ENCODE measurements around the gene SLC25A30. TPM values are rescaled to one million over a fixed set of nuclear protein-coding genes. Genes with fewer than 3 reads are reported as not detected.

SLC25A30 gene
- total and polyA plus RNA-seq, 2 donors (not counting 1 experiment from before 2014, with no cell fraction given), result 11.2 to 16.9 TPM

GRCh38 chr13:45410466-45410865 is 7.7 kb downstream of the SLC25A30 start:
- ATAC-seq (ENCODE audit: low read depth) (no peak), DNase-seq (no peak)
- no peak overlapping the region for H3K4me2 ChIP-seq (replicated peaks; ENCODE audit: low read depth, low read length, poor library complexity, severe bottlenecking)
- no peak overlapping the region for H3K4me3 Mint-ChIP-seq
- intact Hi-C loops (cut with micrococcal nuclease), result no loop called here
- H3K4me1 ChIP-seq (ENCODE audit: control insufficient read depth in 2 of 2, insufficient read depth in 2 of 2, low read length in 2 of 2), result peaks cover 0 to 5% of the 10 kb centered on the region in 2 donors
- H3K9me3 ChIP-seq (ENCODE audit: control extremely low read depth in 1 of 3, control insufficient read depth in 2 of 3, insufficient read depth in 1 of 3, low read length in 2 of 3), result no peaks in the 10 kb centered on the region
- H3K4me1 Mint-ChIP-seq, result peaks cover 16% of the 10 kb centered on the region
- TF ChIP-seq EZH2 (IDR thresholded peaks at IDR 0.05; ENCODE audit: borderline replicate concordance, insufficient read depth, low read depth, low read length, poor library complexity, severe bottlenecking), result no peak
- TF ChIP-seq, protein P1, sequence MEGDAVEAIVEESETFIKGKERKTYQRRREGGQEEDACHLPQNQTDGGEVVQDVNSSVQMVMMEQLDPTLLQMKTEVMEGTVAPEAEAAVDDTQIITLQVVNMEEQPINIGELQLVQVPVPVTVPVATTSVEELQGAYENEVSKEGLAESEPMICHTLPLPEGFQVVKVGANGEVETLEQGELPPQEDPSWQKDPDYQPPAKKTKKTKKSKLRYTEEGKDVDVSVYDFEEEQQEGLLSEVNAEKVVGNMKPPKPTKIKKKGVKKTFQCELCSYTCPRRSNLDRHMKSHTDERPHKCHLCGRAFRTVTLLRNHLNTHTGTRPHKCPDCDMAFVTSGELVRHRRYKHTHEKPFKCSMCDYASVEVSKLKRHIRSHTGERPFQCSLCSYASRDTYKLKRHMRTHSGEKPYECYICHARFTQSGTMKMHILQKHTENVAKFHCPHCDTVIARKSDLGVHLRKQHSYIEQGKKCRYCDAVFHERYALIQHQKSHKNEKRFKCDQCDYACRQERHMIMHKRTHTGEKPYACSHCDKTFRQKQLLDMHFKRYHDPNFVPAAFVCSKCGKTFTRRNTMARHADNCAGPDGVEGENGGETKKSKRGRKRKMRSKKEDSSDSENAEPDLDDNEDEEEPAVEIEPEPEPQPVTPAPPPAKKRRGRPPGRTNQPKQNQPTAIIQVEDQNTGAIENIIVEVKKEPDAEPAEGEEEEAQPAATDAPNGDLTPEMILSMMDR (IDR thresholded peaks at IDR 0.05), result no peak
- H3K9ac ChIP-seq (ENCODE audit: low read length), result no peak overlapping the region
- no peak overlapping the region for H3K27ac ChIP-seq (ENCODE audit: low read length in 2 of 2)
- H2AFZ ChIP-seq (ENCODE audit: insufficient read depth, low read depth, low read length, poor library complexity, severe bottlenecking), result no peak overlapping the region
- no peaks in the 10 kb centered on the region for H3K27me3 ChIP-seq (replicated peaks in 1 of 4; ENCODE audit: control extremely low read depth in 1 of 4, control insufficient read depth in 3 of 4, insufficient read depth in 4 of 4, low read length in 3 of 4)
- CTCF ChIA-PET, result interaction anchor here (1.0 kb wide), 1 partner anchor 54 kb away, joined by 4 read pairs; the partner anchor contains the start of gene COG3
- H3K79me2 ChIP-seq (ENCODE audit: control insufficient read depth, insufficient read depth, low read length), result peaks cover 55% of the 10 kb centered on the region
- peaks cover 33% of the 10 kb centered on the region for H4K20me1 ChIP-seq (ENCODE audit: control insufficient read depth, insufficient read depth, low read length, poor library complexity, severe bottlenecking)
- no peaks in the 10 kb centered on the region for H3K9me3 Mint-ChIP-seq (ENCODE audit: insufficient read depth)
- POLR2A ChIA-PET, result no interaction called here
- H3K27me3 Mint-ChIP-seq, result no peaks in the 10 kb centered on the region
- 90% methylated on average over 5 of the region's 12 CpGs for WGBS (ENCODE audit: insufficient coverage)
- H3K27ac Mint-ChIP-seq, result no peak overlapping the region
- peaks cover 5 to 46% of the 10 kb centered on the region in 2 experiments for H3K36me3 ChIP-seq (replicated peaks in 1 of 2; ENCODE audit: control extremely low read depth in 1 of 2, control insufficient read depth in 1 of 2, extremely low read depth in 1 of 2, insufficient read depth in 2 of 2, low read length in 1 of 2)
- H3K4me3 ChIP-seq (ENCODE audit: control extremely low read depth in 1 of 5, extremely low read depth in 1 of 5, insufficient read depth in 1 of 5, low read depth in 2 of 5, low read length in 4 of 5), result no peak overlapping the region

DNA sequence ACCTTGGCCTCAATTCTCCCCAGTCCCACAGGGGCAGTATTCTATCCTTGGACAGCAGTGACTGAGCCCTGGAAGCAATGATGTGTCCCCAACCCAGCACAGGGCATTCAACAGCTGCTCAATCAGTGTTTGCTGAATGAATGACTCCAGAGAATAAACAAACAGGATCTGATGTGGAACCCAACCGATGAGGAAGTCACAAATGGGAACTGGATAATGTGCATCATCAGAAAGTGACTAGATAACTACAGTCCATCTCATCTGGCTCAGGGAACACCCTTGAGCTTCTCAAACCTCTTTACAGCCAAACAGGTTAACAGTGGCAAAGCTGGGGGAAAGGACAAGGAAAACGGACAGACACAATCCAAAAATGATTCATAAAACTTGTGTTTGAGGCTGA is 8.2 kb downstream of the SLC25A30 start:
- no peak overlapping the region for H3K4me2 ChIP-seq (replicated peaks; ENCODE audit: low read depth, low read length, poor library complexity, severe bottlenecking)
- Mint-ChIP-seq H3K27me3 (no peaks in the 10 kb centered on the region), H3K27ac (no peak overlapping the region), H3K4me1 (peaks cover 14% of the 10 kb centered on the region), H3K9me3 (ENCODE audit: insufficient read depth) (no peaks in the 10 kb centered on the region), H3K4me3 (no peak overlapping the region)
- H3K9ac ChIP-seq (ENCODE audit: low read length), result no peak overlapping the region
- peaks cover 50% of the 10 kb centered on the region for H3K79me2 ChIP-seq (ENCODE audit: control insufficient read depth, insufficient read depth, low read length)
- peaks cover 28% of the 10 kb centered on the region for H4K20me1 ChIP-seq (ENCODE audit: control insufficient read depth, insufficient read depth, low read length, poor library complexity, severe bottlenecking)
- WGBS (ENCODE audit: insufficient coverage), result 86% methylated on average over 1 of the region's 2 CpGs
- no peaks in the 10 kb centered on the region for H3K9me3 ChIP-seq (ENCODE audit: control extremely low read depth in 1 of 3, control insufficient read depth in 2 of 3, insufficient read depth in 1 of 3, low read length in 2 of 3)
- ChIA-PET CTCF (interaction anchor here (1.0 kb wide), 1 partner anchor 55 kb away, joined by 4 read pairs; the partner anchor contains the start of gene COG3), POLR2A (no interaction called here)
- DNase-seq, result no peak
- no peak for ATAC-seq (ENCODE audit: low read depth)
- peaks cover 5 to 49% of the 10 kb centered on the region in 2 experiments for H3K36me3 ChIP-seq (replicated peaks in 1 of 2; ENCODE audit: control extremely low read depth in 1 of 2, control insufficient read depth in 1 of 2, extremely low read depth in 1 of 2, insufficient read depth in 2 of 2, low read length in 1 of 2)
- no peak overlapping the region for H2AFZ ChIP-seq (ENCODE audit: insufficient read depth, low read depth, low read length, poor library complexity, severe bottlenecking)
- no peak overlapping the region for H3K27ac ChIP-seq (ENCODE audit: low read length in 2 of 2)
- intact Hi-C loops (cut with micrococcal nuclease), result no loop called here
- H3K4me1 ChIP-seq (ENCODE audit: control insufficient read depth in 2 of 2, insufficient read depth in 2 of 2, low read length in 2 of 2), result peaks cover 0 to 4% of the 10 kb centered on the region in 2 donors
- no peaks in the 10 kb centered on the region for H3K27me3 ChIP-seq (replicated peaks in 1 of 4; ENCODE audit: control extremely low read depth in 1 of 4, control insufficient read depth in 3 of 4, insufficient read depth in 4 of 4, low read length in 3 of 4)
- H3K4me3 ChIP-seq (ENCODE audit: control extremely low read depth in 1 of 5, extremely low read depth in 1 of 5, insufficient read depth in 1 of 5, low read depth in 2 of 5, low read length in 4 of 5), result no peak overlapping the region
- TF ChIP-seq EZH2 (IDR thresholded peaks at IDR 0.05; ENCODE audit: borderline replicate concordance, insufficient read depth, low read depth, low read length, poor library complexity, severe bottlenecking), result no peak
- TF ChIP-seq, protein P1 (IDR thresholded peaks at IDR 0.05), result no peak

All from B cell (primary cell).